Neutrophil (primary cell): Measurements from ENCODE around the gene PAGR1.
"Not testable (repeated sequence)": the region's sequence is repeated elsewhere in the genome, so short reads cannot be mapped to it uniquely, and the experiment has no call there.

ENCODE experiments used
- H3K27ac ChIP-seq: fragments of 200-600 bp; sonication (generic); 2 replicates; pipeline ENCODE4 v1.5.1; 2016; ENCODE audit warnings: mild to moderate bottlenecking, moderate library complexity
- H3K27me3 ChIP-seq: fragments of 200-600 bp; sonication (generic); 2 replicates; pipeline ENCODE4 v1.6.0; 2016; ENCODE audit warnings: mild to moderate bottlenecking
- H3K36me3 ChIP-seq: fragments of 200-600 bp; sonication (generic); 2 replicates; pipeline ENCODE4 v1.5.1; 2017
- H3K4me1 ChIP-seq, 2 experiments: fragments of 200-600 bp in 1 of 2; sonication (generic) in 1 of 2; 1 replicate in 1 of 2; 2 replicates in 1 of 2; pipeline versions ENCODE4 v1.5.1 to v1.6.1; 2013 to 2016; ENCODE audit warnings: low read depth in 1 of 2, low read length in 1 of 2, mild to moderate bottlenecking in 1 of 2, moderate library complexity in 1 of 2; ENCODE audit not compliant: control insufficient read depth in 1 of 2, insufficient read depth in 1 of 2
- H3K4me3 ChIP-seq, 2 experiments: fragments of 200-600 bp in 1 of 2; sonication (generic) in 1 of 2; 1 replicate in 1 of 2; 2 replicates in 1 of 2; pipeline ENCODE4 v1.5.1; 2013 to 2016; ENCODE audit warnings: low read depth in 1 of 2, low read length in 1 of 2, mild to moderate bottlenecking in 1 of 2, moderate library complexity in 1 of 2
- H3K9me3 ChIP-seq: fragments of 200-600 bp; sonication (generic); 2 replicates; pipeline ENCODE4 v1.5.1; 2016
- TF ChIP-seq, protein P1 (sequence below): fragments of 200-600 bp; sonication (generic); IDR thresholded peaks from 2 replicates; pipeline ENCODE4 v1.5.1; 2016; ENCODE audit warnings: antibody characterized with exemption

PAGR1 gene

DNA sequence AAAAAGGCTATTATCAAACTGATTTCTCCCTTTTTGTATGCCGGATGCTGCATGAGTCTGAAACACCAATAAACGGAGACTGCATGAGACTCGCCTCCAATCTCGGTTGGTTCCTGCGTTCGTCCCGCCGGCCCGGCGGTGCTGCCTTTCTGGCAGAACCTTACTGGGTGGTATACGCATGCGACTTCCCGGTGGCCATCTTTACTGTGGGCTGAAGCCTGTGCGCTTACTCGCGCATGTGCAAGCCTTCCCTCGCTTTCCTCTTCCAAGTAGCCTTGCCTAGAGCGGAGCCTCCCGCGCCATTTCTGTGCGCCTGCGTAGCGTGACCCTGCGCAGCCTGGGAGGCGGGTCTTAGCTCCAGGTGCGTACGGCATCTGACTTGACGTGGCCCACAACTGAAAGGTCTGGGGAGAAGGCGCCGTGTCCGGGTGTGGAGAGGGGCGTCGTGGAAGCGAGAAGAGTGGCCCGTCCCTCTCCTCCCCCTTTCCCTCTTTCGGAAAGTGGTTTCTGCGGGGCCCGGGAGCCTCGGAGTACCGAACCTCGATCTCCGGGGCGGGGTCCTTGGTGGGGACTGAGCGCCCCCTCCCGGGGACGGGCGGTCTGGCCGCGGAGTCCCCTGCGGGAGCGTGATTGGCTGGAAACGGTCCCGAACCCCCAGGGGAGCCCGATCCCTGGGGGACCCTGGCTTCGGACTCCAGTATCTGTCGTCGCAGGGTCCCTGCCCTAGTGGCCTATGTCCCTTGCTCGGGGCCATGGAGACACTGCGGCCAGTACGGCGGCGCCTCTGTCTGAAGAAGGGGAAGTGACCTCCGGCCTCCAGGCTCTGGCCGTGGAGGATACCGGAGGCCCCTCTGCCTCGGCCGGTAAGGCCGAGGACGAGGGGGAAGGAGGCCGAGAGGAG is at the start of gene PAGR1:
Gene PAGR1, plus strand, starts transcription at position 360 of the 901 bp plus-strand sequence. Its CDS starts 374 bp downstream, at position 734.
- peaks cover 62 to 80% of the 10 kb centered on the region in 2 experiments for H3K4me1 ChIP-seq
- peaks cover 38% of the 10 kb centered on the region for H3K27me3 ChIP-seq
- H3K9me3 ChIP-seq: no peaks in the 10 kb centered on the region
- H3K36me3 ChIP-seq: no peaks in the 10 kb centered on the region
- TF ChIP-seq, protein P1, sequence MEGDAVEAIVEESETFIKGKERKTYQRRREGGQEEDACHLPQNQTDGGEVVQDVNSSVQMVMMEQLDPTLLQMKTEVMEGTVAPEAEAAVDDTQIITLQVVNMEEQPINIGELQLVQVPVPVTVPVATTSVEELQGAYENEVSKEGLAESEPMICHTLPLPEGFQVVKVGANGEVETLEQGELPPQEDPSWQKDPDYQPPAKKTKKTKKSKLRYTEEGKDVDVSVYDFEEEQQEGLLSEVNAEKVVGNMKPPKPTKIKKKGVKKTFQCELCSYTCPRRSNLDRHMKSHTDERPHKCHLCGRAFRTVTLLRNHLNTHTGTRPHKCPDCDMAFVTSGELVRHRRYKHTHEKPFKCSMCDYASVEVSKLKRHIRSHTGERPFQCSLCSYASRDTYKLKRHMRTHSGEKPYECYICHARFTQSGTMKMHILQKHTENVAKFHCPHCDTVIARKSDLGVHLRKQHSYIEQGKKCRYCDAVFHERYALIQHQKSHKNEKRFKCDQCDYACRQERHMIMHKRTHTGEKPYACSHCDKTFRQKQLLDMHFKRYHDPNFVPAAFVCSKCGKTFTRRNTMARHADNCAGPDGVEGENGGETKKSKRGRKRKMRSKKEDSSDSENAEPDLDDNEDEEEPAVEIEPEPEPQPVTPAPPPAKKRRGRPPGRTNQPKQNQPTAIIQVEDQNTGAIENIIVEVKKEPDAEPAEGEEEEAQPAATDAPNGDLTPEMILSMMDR: peak; percentile 95
- peak within 1 kb of the TSS; percentile 89 for H3K27ac ChIP-seq
- peak within 1 kb of the TSS; percentile 88 to 95 for H3K4me3 ChIP-seq

DNA sequence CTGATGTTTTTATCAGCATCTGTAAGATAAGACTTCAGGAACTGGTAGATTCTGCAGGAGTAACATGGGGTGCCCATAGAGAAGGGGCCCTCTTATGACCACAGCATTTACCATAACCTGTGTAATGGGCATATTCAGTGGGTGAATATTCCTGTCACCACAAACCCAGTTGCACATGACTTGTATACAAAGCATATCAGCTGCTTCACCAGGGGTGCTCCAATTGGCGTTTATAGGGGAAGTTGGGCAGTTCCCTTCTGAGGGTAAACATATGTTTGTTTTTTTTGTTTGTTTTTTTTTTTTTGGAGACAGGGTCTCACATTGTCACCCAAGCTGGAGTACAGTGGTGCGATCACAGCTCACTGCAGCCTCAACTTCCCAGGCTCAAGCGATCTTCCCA is 49.4 kb upstream of the PAGR1 start:
- Histone ChIP-seq H3K9me3 (no peaks in the 10 kb centered on the region), H3K4me3 (no peak overlapping the region), H3K27ac (no peak overlapping the region), H3K4me1 (peaks cover 15 to 16% of the 10 kb centered on the region in 2 experiments), H3K27me3 (no peaks in the 10 kb centered on the region), H3K36me3 (no peaks in the 10 kb centered on the region)
- TF ChIP-seq, protein P1: no peak

DNA sequence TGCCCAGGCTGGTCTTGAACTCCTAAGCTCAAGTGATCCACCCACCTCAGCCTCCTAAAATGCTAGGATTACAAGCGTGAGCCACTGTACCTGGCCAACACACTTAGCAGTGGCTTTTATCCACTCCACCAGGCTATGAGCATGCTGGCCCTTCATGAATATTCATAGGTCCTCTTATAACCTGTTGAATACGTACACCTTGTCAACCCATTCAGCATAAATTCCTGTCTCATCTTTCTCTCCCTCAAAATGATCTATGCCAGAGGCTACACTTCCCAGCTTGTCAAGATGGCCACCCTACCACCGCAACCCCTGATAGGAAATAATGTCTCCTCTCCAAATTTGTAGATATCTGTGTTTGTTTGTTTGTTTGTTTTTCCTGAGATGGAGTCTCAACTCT is 48.9 kb upstream of the PAGR1 start:
- no peaks in the 10 kb centered on the region for H3K36me3 ChIP-seq
- TF ChIP-seq, protein P1: no peak
- H3K4me3 ChIP-seq: no peak overlapping the region
- H3K27me3 ChIP-seq: no peaks in the 10 kb centered on the region
- no peak overlapping the region for H3K27ac ChIP-seq
- H3K4me1 ChIP-seq: peaks cover 20 to 21% of the 10 kb centered on the region in 2 experiments
- no peaks in the 10 kb centered on the region for H3K9me3 ChIP-seq

DNA sequence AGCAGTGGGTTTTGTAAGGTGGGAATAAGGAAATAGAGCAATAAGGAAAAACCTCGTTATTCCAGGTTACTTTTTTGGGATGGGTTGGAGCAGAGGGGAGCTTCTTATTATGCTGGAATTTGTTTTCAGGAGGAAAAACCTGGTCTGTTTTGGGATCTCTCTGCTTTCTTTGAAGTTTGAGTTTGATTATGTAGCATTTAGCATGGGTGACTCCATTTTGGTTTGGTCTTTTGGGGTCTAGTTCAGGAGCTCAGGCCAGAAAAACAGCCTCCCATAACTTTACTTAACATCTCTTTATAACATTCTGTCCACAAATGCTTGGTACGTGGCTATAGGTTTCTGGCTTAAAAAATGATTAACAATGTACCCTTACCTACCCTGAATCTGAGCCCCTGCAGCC is 46.4 kb upstream of the PAGR1 start:
- no peaks in the 10 kb centered on the region for H3K36me3 ChIP-seq
- TF ChIP-seq, protein P1: no peak

DNA sequence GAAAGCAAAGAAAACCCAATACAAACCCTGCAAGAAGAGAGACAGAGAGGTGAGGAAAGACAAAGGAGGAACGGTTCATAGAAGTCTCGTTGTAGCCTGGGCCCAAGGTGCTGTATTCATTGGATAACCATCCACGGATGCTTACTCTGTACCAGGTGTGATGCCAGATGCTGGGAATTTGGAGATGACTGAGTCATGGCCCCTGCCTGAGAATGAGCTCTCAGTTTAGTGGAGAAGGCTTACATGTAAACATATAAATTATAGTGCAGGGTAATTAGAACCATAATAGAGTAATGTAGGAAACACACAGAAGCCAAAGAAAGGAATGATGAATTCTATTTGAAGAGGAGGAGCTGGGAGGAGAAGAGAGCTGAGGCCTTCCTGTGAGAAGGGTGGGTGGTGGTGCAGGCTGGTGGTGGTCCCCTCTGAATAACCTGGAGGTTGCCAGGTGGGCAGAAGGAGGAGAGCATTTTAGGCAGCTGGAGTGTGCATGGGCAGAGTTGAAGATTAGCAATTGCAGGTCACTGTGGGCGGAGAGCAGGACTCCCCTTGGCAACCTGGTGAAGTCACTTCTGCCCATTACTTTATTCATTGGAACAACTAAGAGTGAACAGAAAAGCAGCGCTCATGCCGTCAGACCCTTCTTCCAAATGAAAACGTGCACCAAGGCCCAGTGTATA is 45.6 kb upstream of the PAGR1 start:
- Histone ChIP-seq H3K27me3 (no peaks in the 10 kb centered on the region), H3K4me1 (peaks cover 36 to 39% of the 10 kb centered on the region in 2 experiments), H3K27ac (peak overlapping the region; percentile 69), H3K36me3 (no peaks in the 10 kb centered on the region), H3K4me3 (peak overlapping the region in 1 of 2 experiments; percentile 40), H3K9me3 (no peaks in the 10 kb centered on the region)
- TF ChIP-seq, protein P1: no peak

More for the DNA sequence above, 46.4 kb upstream of the PAGR1 start:
- peaks cover 36 to 39% of the 10 kb centered on the region in 2 experiments for H3K4me1 ChIP-seq
- no peaks in the 10 kb centered on the region for H3K9me3 ChIP-seq
- H3K27ac ChIP-seq: peak overlapping the region; percentile 26
- H3K4me3 ChIP-seq: no peak overlapping the region
- H3K27me3 ChIP-seq: no peaks in the 10 kb centered on the region

DNA sequence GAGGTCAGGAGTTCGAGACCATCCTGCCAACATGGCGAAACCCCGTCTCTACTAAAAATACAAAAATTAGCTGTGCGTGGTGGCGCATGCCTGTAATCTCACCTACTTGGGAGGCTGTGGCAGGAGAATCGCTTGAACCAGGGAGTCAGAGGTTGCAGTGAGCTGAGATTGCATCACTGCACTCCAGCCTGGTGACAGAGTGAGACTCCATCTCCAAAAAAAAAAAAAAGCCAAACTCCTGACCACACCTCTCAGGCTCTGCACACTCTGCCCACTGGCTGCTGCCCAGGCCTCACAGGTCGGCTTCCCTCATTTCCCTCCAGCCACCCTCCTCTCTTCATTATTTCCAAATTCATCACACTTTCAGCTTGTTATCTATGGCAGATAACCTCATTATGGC is 43.6 kb upstream of the PAGR1 start:
- not testable (repeated sequence) for H3K4me3 ChIP-seq, H3K36me3 ChIP-seq, H3K9me3 ChIP-seq, H3K27me3 ChIP-seq
- peak overlapping the region; percentile 69 for H3K27ac ChIP-seq
- peaks cover 36 to 39% of the 10 kb centered on the region in 2 experiments for H3K4me1 ChIP-seq
